ENCODE data around the gene TXNRD3.

DNA sequence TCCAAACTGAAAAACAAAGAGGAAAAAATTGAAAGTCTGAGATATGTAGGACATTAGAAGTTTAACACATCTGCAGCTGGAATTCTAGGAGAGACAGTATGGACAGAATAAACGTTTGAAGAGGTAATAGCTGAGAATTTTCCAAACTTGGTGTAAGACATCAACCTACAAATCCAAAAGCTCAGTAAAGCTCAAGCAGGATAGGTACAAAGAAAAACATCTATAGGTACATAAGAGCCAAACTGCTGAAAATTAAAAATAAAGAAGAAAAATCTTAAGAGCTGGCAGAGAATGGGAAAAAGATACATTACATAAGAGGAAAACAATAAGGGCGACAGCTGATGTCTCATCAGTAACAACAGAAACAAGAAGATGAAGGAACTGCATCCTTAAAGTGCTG, 73.4 kb downstream of the TXNRD3 start:
- TF ChIP-seq EZH2 (IDR thresholded peaks at IDR 0.05; ENCODE audit: low read depth) (no peak), CTCF (conservative IDR thresholded peaks at IDR 0.05) (no peak)

All from PC-9 (cell line).